SK-N-SH (cell line): ENCODE measurements around the gene C1orf159. TPM values are rescaled to one million over a fixed set of nuclear protein-coding genes. Genes with fewer than 3 reads are reported as not detected.

ENCODE experiments used
- CTCF ChIA-PET: fragments of 300-600, 350-600 bp; formaldehyde crosslinking; extraction: SDS; loops from one replicate; lab custom pipeline; 2021; lab: Yijun Ruan, JAX
- POLR2A ChIA-PET: fragments of 350-600 bp; sonication (Branson Sonifier 250); formaldehyde crosslinking; extraction: SDS; loops from one replicate; lab custom pipeline; 2020; ENCODE audit warnings: antibody characterized with exemption, inconsistent platforms; lab: Yijun Ruan, JAX
- DNase-seq: peaks from one replicate; pipeline ENCODE4 v3.0.0; 2012
- H2AFZ ChIP-seq: fragments of 200-600 bp; sonication (generic); 2 replicates; pipeline ENCODE4 v1.8.1; 2016; ENCODE audit warnings: antibody characterized with exemption, mild to moderate bottlenecking, low read depth
- H3F3A ChIP-seq: fragments of 200-600 bp; sonication (generic); replicated peaks from 2 replicates; pipeline ENCODE3; 2016; ENCODE audit warnings: antibody characterized with exemption, mild to moderate bottlenecking; ENCODE audit not compliant: insufficient read depth
- H3K27ac ChIP-seq, 2 experiments: fragments of 200-500 bp in 1 of 2; fragments of 200-600 bp in 1 of 2; sonication (Bioruptor generic) in 1 of 2; sonication (generic), shearing (Covaris generic) in 1 of 2; 2 replicates each; pipeline versions ENCODE4 v1.5.1 to v1.6.1; 2014 to 2016; ENCODE audit warnings: low read depth in 2 of 2, inconsistent platforms in 1 of 2, low read length in 1 of 2, mild to moderate bottlenecking in 1 of 2, mixed read lengths in 1 of 2
- H3K27me3 ChIP-seq: fragments of 200-600 bp; sonication (generic), shearing (Covaris generic); 2 replicates; pipeline ENCODE4 v1.6.1; 2016; ENCODE audit warnings: mixed run types; ENCODE audit not compliant: insufficient read depth
- H3K36me3 ChIP-seq, 2 experiments: fragments of 200-500 bp in 1 of 2; fragments of 200-600 bp in 1 of 2; sonication (Bioruptor generic) in 1 of 2; sonication (generic) in 1 of 2; replicated peaks in 1 of 2; 2 replicates each; pipeline versions ENCODE3 to v1.5.1; 2014 to 2016; ENCODE audit warnings: low read length in 1 of 2, mild to moderate bottlenecking in 1 of 2; ENCODE audit not compliant: insufficient read depth in 2 of 2, control insufficient read depth in 1 of 2
- H3K4me1 ChIP-seq, 2 experiments: fragments of 200-500 bp in 1 of 2; fragments of 200-600 bp in 1 of 2; sonication (Bioruptor generic) in 1 of 2; sonication (generic), shearing (Covaris generic) in 1 of 2; 2 replicates each; pipeline versions ENCODE4 v1.5.1 to v1.6.1; 2014 to 2016; ENCODE audit warnings: low read depth in 1 of 2, low read length in 1 of 2, mixed run types in 1 of 2; ENCODE audit not compliant: insufficient read depth in 2 of 2, control insufficient read depth in 1 of 2
- H3K4me2 ChIP-seq: fragments of 200-600 bp; sonication (generic), shearing (Covaris generic); 2 replicates; pipeline ENCODE4 v1.6.1; 2017; ENCODE audit warnings: mixed run types
- H3K4me3 ChIP-seq, 2 experiments: fragments of 200-500 bp in 1 of 2; fragments of 200-600 bp in 1 of 2; sonication (Bioruptor generic) in 1 of 2; sonication (generic), shearing (Covaris generic) in 1 of 2; 2 replicates each; pipeline versions ENCODE4 v1.5.1 to v1.8.1; 2014 to 2016; ENCODE audit warnings: low read depth in 2 of 2, inconsistent platforms in 1 of 2, low read length in 1 of 2, mild to moderate bottlenecking in 1 of 2, mixed read lengths in 1 of 2, moderate library complexity in 1 of 2
- H3K79me2 ChIP-seq: fragments of 200-600 bp; sonication (generic); 2 replicates; pipeline ENCODE4 v1.8.1; 2017; ENCODE audit warnings: mild to moderate bottlenecking; ENCODE audit not compliant: insufficient read depth
- H3K9ac ChIP-seq: fragments of 200-600 bp; sonication (generic); 2 replicates; pipeline ENCODE4 v1.6.1; 2017; ENCODE audit warnings: mixed run types
- H3K9me2 ChIP-seq: fragments of 200-600 bp; sonication (generic); 2 replicates; pipeline ENCODE4 v1.6.1; 2017; ENCODE audit warnings: mixed run types
- H3K9me3 ChIP-seq: fragments of 200-600 bp; sonication (generic); 2 replicates; pipeline ENCODE4 v1.6.1; 2017; ENCODE audit warnings: mixed run types, mild to moderate bottlenecking, moderate library complexity
- H4K20me1 ChIP-seq: fragments of 200-600 bp; sonication (generic); 2 replicates; pipeline ENCODE4 v1.6.1; 2017; ENCODE audit warnings: mild to moderate bottlenecking, mixed run types; ENCODE audit not compliant: insufficient read depth
- MXI1 ChIP-seq: IDR thresholded peaks from 2 replicates; pipeline ENCODE4 v1.6.1; 2012; ENCODE audit warnings: mild to moderate bottlenecking, low read depth, low read length, improper control_type of control experiment
- POLR2AphosphoS5 ChIP-seq: IDR thresholded peaks from 2 replicates; pipeline ENCODE4 v1.6.1; 2012; ENCODE audit warnings: low read depth, low read length
- RCOR1 ChIP-seq: fragments of 150-350 bp; IDR thresholded peaks from 2 replicates; pipeline ENCODE4 v1.6.1; 2017; ENCODE audit warnings: antibody characterized with exemption, low read length
- TAF1 ChIP-seq: IDR thresholded peaks from 2 replicates; pipeline ENCODE4 v1.6.1; 2012; ENCODE audit warnings: low read depth, mild to moderate bottlenecking, low read length, moderate library complexity, borderline replicate concordance
- TEAD4 ChIP-seq: IDR thresholded peaks from 2 replicates; pipeline ENCODE4 v1.4.0; 2012; ENCODE audit warnings: mild to moderate bottlenecking, borderline replicate concordance; ENCODE audit not compliant: insufficient read depth
- WGBS: methylation state at CpG from one replicate; pipeline ENCODE4 v1.1.6; 2017; ENCODE audit warnings: low lambda C conversion rate; 5-methylcytosine and 5-hydroxymethylcytosine counted together
- polyA plus RNA-seq, 3 experiments: library from polyadenylated mRNA; depleted of rRNA; stranded (reverse); fragments of >200 nt; gene quantifications; 2 replicates each; pipeline ENCODE4 v1.2.3, GENCODE V29; 2012
- TF ChIP-seq, protein P1 (sequence below): IDR thresholded peaks from 2 replicates; pipeline ENCODE4; 2012
- TF ChIP-seq, protein P2 (sequence below): IDR thresholded peaks from 2 replicates; pipeline ENCODE4 v1.4.0; 2012; ENCODE audit warnings: low read depth, borderline replicate concordance
- TF ChIP-seq, protein P3 (sequence below): fragments of 200-600 bp; sonication (generic); IDR thresholded peaks from 2 replicates; pipeline ENCODE4 v1.6.1; 2017; ENCODE audit warnings: antibody characterized with exemption, mild to moderate bottlenecking, moderate library complexity

The C1orf159 gene
- polyA plus RNA-seq, 1 of the 3 experiments (the other 2 are of a cell fraction) = 10.2 TPM

DNA sequence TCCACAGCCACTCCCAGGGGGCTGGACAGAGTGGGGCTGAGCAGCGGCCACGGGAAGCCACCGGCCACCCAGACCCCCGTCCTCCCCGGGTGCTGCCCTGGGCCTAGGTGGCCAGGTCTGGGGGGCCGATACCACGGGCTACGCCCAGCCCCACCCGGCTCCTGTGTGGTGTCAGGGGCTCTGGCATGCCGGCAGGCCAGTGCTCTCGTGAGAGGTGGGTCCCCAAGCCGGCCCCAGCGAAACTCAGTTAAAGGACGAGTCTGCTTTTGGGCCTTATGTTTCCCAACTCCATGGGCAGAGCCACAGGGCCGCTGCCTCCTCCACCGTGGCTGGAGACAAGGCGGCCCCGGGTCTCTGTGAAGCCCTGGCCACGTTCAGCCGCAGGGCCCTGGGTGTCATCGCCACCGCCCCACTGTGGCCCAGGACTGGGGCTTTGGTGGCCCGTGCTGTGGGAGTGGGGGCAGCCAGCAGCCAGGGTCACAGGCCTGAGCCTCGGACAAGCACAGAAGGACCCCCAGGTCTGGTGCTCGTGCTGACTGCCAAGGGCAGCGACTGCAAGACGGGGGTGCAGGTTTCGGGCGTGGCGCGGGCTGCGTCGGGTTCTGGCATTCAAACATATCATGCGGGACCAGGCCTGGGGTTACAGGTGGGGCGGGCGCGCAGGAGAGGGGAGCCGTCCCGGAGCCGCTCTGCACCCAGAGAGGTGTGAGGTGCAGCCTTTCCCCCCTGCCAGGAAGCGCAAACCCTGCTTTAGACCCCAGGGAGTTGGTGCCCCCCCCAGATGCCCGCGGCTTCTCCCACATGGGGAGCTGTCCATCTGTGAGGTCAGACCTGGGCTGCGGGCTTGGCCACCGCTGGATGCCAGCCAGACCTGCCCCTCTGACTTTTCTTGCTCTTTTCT, 11.9 kb upstream of the C1orf159 start:
- H3K4me3 ChIP-seq = no peak overlapping the region
- POLR2A ChIA-PET = no interaction called here
- no peak for DNase-seq

DNA sequence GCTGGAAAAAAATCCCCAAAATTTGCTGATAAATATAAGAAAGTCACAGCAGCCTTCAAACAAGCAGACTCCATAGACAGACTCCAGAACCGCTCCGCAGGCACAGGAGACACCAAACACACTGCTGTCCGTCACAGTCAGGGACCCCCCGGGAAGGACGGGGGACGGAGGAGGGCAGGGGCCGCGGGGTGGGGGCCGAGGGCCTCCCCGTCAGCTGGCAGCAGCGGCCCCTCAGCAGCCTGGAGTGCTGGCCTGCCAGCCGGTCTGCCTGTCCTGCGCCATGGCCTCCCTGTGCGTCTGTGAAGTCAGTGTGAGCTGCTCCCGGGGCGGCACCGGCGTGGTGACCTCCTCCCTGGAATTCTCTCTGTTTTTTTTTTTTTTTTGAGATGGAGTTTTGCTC, 10.1 kb upstream of the C1orf159 start:
- H2AFZ ChIP-seq = no peak overlapping the region
- no peaks in the 10 kb centered on the region for H4K20me1 ChIP-seq
- H3K36me3 ChIP-seq = no peaks in the 10 kb centered on the region
- DNase-seq = no peak
- H3K4me2 ChIP-seq = no peak overlapping the region
- H3K27ac ChIP-seq = no peak overlapping the region
- H3K9ac ChIP-seq = no peak overlapping the region
- CTCF ChIA-PET = interaction anchor here (1.2 to 2.2 kb wide), 3 partner anchors 124 to 246 kb away, joined by 3 to 11 read pairs (median 9); no protein-coding TSS in a partner anchor
- 83% methylated on average over 10 of the region's 18 CpGs for WGBS
- TF ChIP-seq MXI1 = no peak
- TF ChIP-seq TEAD4 = no peak
- TF ChIP-seq POLR2AphosphoS5 = no peak
- no peak for TF ChIP-seq RCOR1
- peaks cover 10% of the 10 kb centered on the region for H3F3A ChIP-seq
- H3K4me1 ChIP-seq = peaks cover 0 to 11% of the 10 kb centered on the region in 2 experiments; a peak in 1 of 4 replicates
- POLR2A ChIA-PET = no interaction called here
- no peaks in the 10 kb centered on the region for H3K9me3 ChIP-seq
- H3K9me2 ChIP-seq = no peaks in the 10 kb centered on the region
- no peaks in the 10 kb centered on the region for H3K27me3 ChIP-seq
- no peaks in the 10 kb centered on the region for H3K79me2 ChIP-seq
- H3K4me3 ChIP-seq = no peak overlapping the region

More for the DNA sequence above, 11.9 kb upstream of the C1orf159 start:
- H3K9ac ChIP-seq = no peak overlapping the region
- H4K20me1 ChIP-seq = no peaks in the 10 kb centered on the region
- no peaks in the 10 kb centered on the region for H3K79me2 ChIP-seq
- H2AFZ ChIP-seq = no peak overlapping the region
- H3K9me2 ChIP-seq = no peaks in the 10 kb centered on the region
- no peak for TF ChIP-seq TAF1
- TF ChIP-seq, protein P1, sequence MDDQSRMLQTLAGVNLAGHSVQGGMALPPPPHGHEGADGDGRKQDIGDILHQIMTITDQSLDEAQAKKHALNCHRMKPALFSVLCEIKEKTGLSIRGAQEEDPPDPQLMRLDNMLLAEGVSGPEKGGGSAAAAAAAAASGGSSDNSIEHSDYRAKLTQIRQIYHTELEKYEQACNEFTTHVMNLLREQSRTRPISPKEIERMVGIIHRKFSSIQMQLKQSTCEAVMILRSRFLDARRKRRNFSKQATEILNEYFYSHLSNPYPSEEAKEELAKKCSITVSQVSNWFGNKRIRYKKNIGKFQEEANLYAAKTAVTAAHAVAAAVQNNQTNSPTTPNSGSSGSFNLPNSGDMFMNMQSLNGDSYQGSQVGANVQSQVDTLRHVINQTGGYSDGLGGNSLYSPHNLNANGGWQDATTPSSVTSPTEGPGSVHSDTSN = no peak
- TF ChIP-seq, protein P2, sequence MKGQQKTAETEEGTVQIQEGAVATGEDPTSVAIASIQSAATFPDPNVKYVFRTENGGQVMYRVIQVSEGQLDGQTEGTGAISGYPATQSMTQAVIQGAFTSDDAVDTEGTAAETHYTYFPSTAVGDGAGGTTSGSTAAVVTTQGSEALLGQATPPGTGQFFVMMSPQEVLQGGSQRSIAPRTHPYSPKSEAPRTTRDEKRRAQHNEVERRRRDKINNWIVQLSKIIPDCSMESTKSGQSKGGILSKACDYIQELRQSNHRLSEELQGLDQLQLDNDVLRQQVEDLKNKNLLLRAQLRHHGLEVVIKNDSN = no peak
- TF ChIP-seq, protein P3, sequence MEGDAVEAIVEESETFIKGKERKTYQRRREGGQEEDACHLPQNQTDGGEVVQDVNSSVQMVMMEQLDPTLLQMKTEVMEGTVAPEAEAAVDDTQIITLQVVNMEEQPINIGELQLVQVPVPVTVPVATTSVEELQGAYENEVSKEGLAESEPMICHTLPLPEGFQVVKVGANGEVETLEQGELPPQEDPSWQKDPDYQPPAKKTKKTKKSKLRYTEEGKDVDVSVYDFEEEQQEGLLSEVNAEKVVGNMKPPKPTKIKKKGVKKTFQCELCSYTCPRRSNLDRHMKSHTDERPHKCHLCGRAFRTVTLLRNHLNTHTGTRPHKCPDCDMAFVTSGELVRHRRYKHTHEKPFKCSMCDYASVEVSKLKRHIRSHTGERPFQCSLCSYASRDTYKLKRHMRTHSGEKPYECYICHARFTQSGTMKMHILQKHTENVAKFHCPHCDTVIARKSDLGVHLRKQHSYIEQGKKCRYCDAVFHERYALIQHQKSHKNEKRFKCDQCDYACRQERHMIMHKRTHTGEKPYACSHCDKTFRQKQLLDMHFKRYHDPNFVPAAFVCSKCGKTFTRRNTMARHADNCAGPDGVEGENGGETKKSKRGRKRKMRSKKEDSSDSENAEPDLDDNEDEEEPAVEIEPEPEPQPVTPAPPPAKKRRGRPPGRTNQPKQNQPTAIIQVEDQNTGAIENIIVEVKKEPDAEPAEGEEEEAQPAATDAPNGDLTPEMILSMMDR = no peak
- TF ChIP-seq MXI1 = no peak
- peaks cover 9% of the 10 kb centered on the region for H3F3A ChIP-seq
- WGBS = 73% methylated on average over 12 of the region's 45 CpGs
- H3K36me3 ChIP-seq = no peaks in the 10 kb centered on the region
- no peak overlapping the region for H3K27ac ChIP-seq
- H3K4me2 ChIP-seq = no peak overlapping the region
- CTCF ChIA-PET = interaction anchor here (1.9 kb wide), 1 partner anchor 123 kb away, joined by 6 read pairs; no protein-coding TSS in a partner anchor
- H3K9me3 ChIP-seq = no peaks in the 10 kb centered on the region
- H3K27me3 ChIP-seq = no peaks in the 10 kb centered on the region
- peaks cover 0 to 4% of the 10 kb centered on the region in 2 experiments; a peak in 1 of 4 replicates for H3K4me1 ChIP-seq
